Hepatocyte (in vitro differentiated cells): ENCODE measurements around the gene MACF1.

ENCODE experiments used
- CTCF ChIP-seq: fragments of 200-600 bp; sonication (generic); IDR thresholded peaks from 2 replicates; pipeline ENCODE4 v1.5.1; 2016; ENCODE audit warnings: antibody characterized with exemption, mild to moderate bottlenecking; ENCODE audit not compliant: poor library complexity
- EZH2 ChIP-seq: fragments of 200-600 bp; sonication (generic); IDR thresholded peaks from 2 replicates; pipeline ENCODE4 v1.6.1; 2016; ENCODE audit warnings: antibody characterized with exemption, mild to moderate bottlenecking, borderline replicate concordance
- EZH2phosphoT487 ChIP-seq: fragments of 200-600 bp; sonication (generic); IDR thresholded peaks from one replicate; pipeline ENCODE4 v1.6.1; 2018; ENCODE audit warnings: antibody characterized with exemption, mild to moderate bottlenecking, low read depth, moderate library complexity; ENCODE audit not compliant: unreplicated experiment, severe bottlenecking

- no peak for TF ChIP-seq CTCF
- no peak for TF ChIP-seq EZH2phosphoT487
- TF ChIP-seq EZH2: no peak
Observed at GRCh38 chr1:39214714-39214997, 10.2 kb downstream of the MACF1 start.
